ENCODE data around the gene GPR82. TPM values are rescaled to one million over a fixed set of nuclear protein-coding genes. Genes with fewer than 3 reads are reported as not detected.

GPR82 gene
- polyA plus RNA-seq, 2 of the 4 experiments (the other 2 are of a cell fraction): not detected

DNA sequence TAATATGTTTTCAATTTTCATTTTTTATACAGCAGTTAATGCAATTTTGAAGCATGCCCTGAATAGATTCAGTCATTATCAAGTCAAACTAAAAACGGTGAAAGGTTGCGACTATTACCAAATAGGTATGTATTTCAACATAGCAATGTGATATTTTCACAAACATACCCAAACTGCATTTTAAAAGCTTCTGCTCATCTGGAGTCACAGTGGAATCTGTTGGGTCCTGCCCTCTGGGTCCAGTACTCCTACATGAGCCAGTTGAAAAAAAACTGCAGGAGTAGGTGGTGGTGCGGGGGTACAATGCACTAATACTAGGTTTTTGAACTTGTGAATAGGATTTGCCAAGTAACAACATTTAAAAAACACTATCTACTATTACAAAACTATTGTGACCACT is 34.3 kb upstream of the GPR82 start:
- DNase-seq (ENCODE audit: low read depth in 1 of 2, low spot score in 1 of 2) (no peak), FAIRE-seq (no peak), ATAC-seq (no peak)
- Histone ChIP-seq H3K4me2 (no peak overlapping the region), H3K4me1 (no peaks in the 10 kb centered on the region), H3K9me3 (no peaks in the 10 kb centered on the region), H3K27ac (no peak overlapping the region), H3K4me3 (no peak overlapping the region)
- WGBS (ENCODE audit: missing lambda C conversion rate): 85% methylated on average over 3 of the region's 3 CpGs
- TF ChIP-seq, protein P1, sequence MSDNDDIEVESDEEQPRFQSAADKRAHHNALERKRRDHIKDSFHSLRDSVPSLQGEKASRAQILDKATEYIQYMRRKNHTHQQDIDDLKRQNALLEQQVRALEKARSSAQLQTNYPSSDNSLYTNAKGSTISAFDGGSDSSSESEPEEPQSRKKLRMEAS (IDR thresholded peaks at IDR 0.05): no peak
- CTCF ChIA-PET: no interaction called here
- POLR2A ChIA-PET: no interaction called here

DNA sequence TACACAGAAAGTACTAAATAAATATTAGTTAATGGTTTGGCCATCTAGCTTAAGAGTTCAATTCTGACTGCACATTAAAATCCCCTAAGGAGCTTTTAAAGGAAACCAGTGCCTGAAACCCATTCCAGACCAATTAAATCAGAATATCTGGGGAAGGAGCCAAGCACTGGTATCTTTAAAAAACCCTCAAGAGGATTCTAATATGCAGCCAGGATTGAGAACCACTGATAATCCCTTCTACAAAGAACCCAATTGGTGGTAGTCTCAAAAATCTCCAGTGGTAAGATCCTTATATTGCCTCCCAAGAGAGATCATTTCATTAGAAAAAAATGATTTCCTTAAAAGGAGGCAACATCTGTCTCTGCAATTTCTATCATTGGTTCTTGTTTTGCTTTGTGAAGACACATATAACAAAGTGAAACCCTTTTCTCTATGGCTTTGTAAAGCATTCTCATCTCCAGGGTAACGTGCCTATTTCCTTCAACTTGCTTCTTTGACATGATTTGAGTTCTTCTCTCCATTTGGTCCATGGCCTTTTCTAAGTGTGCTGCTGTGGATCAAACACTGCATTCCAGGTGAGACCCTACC is 31.7 kb upstream of the GPR82 start:
- H3K4me2 ChIP-seq: no peak overlapping the region
- ChIA-PET CTCF (no interaction called here), POLR2A (interaction anchor here (0.6 kb wide), 1 partner anchor 308 kb away, joined by 3 read pairs; no protein-coding TSS in a partner anchor)
- no peak for ATAC-seq
- TF ChIP-seq CBX8 (IDR thresholded peaks at IDR 0.05) (no peak), CEBPB (IDR thresholded peaks at IDR 0.05) (no peak), ESRRA (IDR thresholded peaks at IDR 0.05; ENCODE audit: borderline replicate concordance, low read length) (no peak), MAZ (IDR thresholded peaks at IDR 0.05; ENCODE audit: borderline replicate concordance, low read depth, low read length) (no peak), JUNB (IDR thresholded peaks at IDR 0.05) (no peak), KDM5A (IDR thresholded peaks at IDR 0.05) (no peak), GATA3 (IDR thresholded peaks at IDR 0.05; ENCODE audit: borderline replicate concordance) (no peak), SMC3 (IDR thresholded peaks at IDR 0.05) (no peak), EHMT2 (IDR thresholded peaks at IDR 0.05; ENCODE audit: low read depth) (no peak), PHF8 (IDR thresholded peaks at IDR 0.05; ENCODE audit: borderline replicate concordance, low read depth) (no peak), RNF2 (IDR thresholded peaks at IDR 0.05; ENCODE audit: borderline replicate concordance, low read depth) (no peak), CHD4 (IDR thresholded peaks at IDR 0.05; ENCODE audit: borderline replicate concordance) (no peak), HOXB5 (CRISPR knock-in tag; IDR thresholded peaks at IDR 0.05) (no peak)
- TF ChIP-seq, protein P2, sequence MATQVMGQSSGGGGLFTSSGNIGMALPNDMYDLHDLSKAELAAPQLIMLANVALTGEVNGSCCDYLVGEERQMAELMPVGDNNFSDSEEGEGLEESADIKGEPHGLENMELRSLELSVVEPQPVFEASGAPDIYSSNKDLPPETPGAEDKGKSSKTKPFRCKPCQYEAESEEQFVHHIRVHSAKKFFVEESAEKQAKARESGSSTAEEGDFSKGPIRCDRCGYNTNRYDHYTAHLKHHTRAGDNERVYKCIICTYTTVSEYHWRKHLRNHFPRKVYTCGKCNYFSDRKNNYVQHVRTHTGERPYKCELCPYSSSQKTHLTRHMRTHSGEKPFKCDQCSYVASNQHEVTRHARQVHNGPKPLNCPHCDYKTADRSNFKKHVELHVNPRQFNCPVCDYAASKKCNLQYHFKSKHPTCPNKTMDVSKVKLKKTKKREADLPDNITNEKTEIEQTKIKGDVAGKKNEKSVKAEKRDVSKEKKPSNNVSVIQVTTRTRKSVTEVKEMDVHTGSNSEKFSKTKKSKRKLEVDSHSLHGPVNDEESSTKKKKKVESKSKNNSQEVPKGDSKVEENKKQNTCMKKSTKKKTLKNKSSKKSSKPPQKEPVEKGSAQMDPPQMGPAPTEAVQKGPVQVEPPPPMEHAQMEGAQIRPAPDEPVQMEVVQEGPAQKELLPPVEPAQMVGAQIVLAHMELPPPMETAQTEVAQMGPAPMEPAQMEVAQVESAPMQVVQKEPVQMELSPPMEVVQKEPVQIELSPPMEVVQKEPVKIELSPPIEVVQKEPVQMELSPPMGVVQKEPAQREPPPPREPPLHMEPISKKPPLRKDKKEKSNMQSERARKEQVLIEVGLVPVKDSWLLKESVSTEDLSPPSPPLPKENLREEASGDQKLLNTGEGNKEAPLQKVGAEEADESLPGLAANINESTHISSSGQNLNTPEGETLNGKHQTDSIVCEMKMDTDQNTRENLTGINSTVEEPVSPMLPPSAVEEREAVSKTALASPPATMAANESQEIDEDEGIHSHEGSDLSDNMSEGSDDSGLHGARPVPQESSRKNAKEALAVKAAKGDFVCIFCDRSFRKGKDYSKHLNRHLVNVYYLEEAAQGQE (IDR thresholded peaks at IDR 0.05): no peak
- TF ChIP-seq, protein P3, sequence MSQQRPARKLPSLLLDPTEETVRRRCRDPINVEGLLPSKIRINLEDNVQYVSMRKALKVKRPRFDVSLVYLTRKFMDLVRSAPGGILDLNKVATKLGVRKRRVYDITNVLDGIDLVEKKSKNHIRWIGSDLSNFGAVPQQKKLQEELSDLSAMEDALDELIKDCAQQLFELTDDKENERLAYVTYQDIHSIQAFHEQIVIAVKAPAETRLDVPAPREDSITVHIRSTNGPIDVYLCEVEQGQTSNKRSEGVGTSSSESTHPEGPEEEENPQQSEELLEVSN (IDR thresholded peaks at IDR 0.05; ENCODE audit: borderline replicate concordance, low read depth): no peak
- H3K27ac ChIP-seq: no peak overlapping the region
- FAIRE-seq: no peak
- no peak for DNase-seq (ENCODE audit: low read depth in 1 of 2, low spot score in 1 of 2)
- 94% methylated on average over 1 of the region's 1 CpG for WGBS (ENCODE audit: missing lambda C conversion rate)
- H3K4me1 ChIP-seq: no peaks in the 10 kb centered on the region
- no peak overlapping the region for H3K4me3 ChIP-seq
- H3K9me3 ChIP-seq: no peaks in the 10 kb centered on the region

DNA sequence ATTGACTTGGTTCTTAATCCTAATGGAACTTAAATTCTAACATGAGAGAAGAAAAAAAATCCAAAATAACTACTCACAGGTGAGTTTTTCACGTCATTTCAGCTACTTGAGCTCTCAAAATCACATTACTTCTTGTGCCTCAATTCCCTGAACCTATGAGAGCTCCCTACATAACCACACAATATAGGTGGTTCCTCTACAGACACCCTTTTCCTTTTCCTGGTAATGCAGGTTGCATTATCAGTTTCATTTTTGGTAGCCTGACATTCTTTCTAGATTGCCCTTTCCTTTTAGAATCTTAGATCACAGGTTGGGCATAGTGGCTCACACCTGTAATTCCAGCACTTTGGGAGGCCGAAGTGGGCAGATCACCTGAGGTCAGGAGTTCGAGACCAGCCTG is 31.0 kb upstream of the GPR82 start:
- no peak for FAIRE-seq
- CTCF ChIA-PET: no interaction called here
- POLR2A ChIA-PET: no interaction called here
- TF ChIP-seq ZFP36 (IDR thresholded peaks at IDR 0.05; ENCODE audit: borderline replicate concordance, partially characterized antibody) (no peak), ZSCAN20 (CRISPR knock-in tag; IDR thresholded peaks at IDR 0.05) (no peak), CHD4 (IDR thresholded peaks at IDR 0.05; ENCODE audit: borderline replicate concordance) (no peak), HDAC2 (IDR thresholded peaks at IDR 0.05) (no peak), CEBPB (IDR thresholded peaks at IDR 0.05) (no peak), MAFK (IDR thresholded peaks at IDR 0.05; ENCODE audit: partially characterized antibody) (no peak), TP53 (CRISPR knock-in tag; IDR thresholded peaks at IDR 0.05) (no peak)
- TF ChIP-seq, protein P4, sequence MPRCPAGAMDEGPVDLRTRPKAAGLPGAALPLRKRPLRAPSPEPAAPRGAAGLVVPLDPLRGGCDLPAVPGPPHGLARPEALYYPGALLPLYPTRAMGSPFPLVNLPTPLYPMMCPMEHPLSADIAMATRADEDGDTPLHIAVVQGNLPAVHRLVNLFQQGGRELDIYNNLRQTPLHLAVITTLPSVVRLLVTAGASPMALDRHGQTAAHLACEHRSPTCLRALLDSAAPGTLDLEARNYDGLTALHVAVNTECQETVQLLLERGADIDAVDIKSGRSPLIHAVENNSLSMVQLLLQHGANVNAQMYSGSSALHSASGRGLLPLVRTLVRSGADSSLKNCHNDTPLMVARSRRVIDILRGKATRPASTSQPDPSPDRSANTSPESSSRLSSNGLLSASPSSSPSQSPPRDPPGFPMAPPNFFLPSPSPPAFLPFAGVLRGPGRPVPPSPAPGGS (IDR thresholded peaks at IDR 0.05): no peak
- TF ChIP-seq, protein P5, sequence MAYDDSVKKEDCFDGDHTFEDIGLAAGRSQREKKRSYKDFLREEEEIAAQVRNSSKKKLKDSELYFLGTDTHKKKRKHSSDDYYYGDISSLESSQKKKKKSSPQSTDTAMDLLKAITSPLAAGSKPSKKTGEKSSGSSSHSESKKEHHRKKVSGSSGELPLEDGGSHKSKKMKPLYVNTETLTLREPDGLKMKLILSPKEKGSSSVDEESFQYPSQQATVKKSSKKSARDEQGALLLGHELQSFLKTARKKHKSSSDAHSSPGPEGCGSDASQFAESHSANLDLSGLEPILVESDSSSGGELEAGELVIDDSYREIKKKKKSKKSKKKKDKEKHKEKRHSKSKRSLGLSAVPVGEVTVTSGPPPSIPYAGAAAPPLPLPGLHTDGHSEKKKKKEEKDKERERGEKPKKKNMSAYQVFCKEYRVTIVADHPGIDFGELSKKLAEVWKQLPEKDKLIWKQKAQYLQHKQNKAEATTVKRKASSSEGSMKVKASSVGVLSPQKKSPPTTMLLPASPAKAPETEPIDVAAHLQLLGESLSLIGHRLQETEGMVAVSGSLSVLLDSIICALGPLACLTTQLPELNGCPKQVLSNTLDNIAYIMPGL (CRISPR knock-in tag; IDR thresholded peaks at IDR 0.05; ENCODE audit: borderline replicate concordance): no peak
- TF ChIP-seq, protein P6, sequence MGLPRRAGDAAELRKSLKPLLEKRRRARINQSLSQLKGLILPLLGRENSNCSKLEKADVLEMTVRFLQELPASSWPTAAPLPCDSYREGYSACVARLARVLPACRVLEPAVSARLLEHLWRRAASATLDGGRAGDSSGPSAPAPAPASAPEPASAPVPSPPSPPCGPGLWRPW (IDR thresholded peaks at IDR 0.05): no peak

More for the DNA sequence above, 31.0 kb upstream of the GPR82 start:
- ATAC-seq (no peak), DNase-seq (ENCODE audit: low read depth in 1 of 2, low spot score in 1 of 2) (no peak)
- Histone ChIP-seq H3K4me2 (no peak overlapping the region), H3K9me3 (no peaks in the 10 kb centered on the region), H3K27ac (no peak overlapping the region), H3K4me3 (no peak overlapping the region), H3K4me1 (no peaks in the 10 kb centered on the region)
- WGBS (ENCODE audit: missing lambda C conversion rate): 92% methylated on average over 3 of the region's 3 CpGs

Measured in A549 (cell line).